GM19324 (cell line): ENCODE results near the gene PPP1R1B.

Source experiments
- ATAC-seq: cut with Tn5 transposase; IDR thresholded peaks from one replicate; pipeline ENCODE4 v1.9.1; 2021; ENCODE audit warnings: mild to moderate bottlenecking, moderate library complexity; ENCODE audit not compliant: unreplicated experiment, low FRiP score

Gene PPP1R1B

GRCh38 chr17:39614545-39615157 lies 12.1 kb upstream of the PPP1R1B start:
- ATAC-seq = no peak

- ATAC-seq = no peak
Measured at GRCh38 chr17:39615434-39615833, 11.3 kb upstream of the PPP1R1B start.

- ATAC-seq = no peak
Measured at GRCh38 chr17:39617100-39617445, 9.7 kb upstream of the PPP1R1B start.

GRCh38 chr17:39617446-39618245 lies 9.1 kb upstream of the PPP1R1B start:
- no peak for ATAC-seq

GRCh38 chr17:39618246-39618913 lies 8.4 kb upstream of the PPP1R1B start:
- no peak for ATAC-seq

GRCh38 chr17:39618956-39619785 lies 7.6 kb upstream of the PPP1R1B start:
- no peak for ATAC-seq

- no peak for ATAC-seq
Measured at GRCh38 chr17:39619786-39620101, 7.0 kb upstream of the PPP1R1B start.

- ATAC-seq = peak; percentile 63
Measured at GRCh38 chr17:39621523-39622379, 5.0 kb upstream of the PPP1R1B start.

GRCh38 chr17:39622380-39623006 lies 4.3 kb upstream of the PPP1R1B start:
- ATAC-seq = no peak

GRCh38 chr17:39623356-39623950 lies 3.3 kb upstream of the PPP1R1B start:
- no peak for ATAC-seq

- no peak for ATAC-seq
Measured at GRCh38 chr17:39624313-39624712, 2.4 kb upstream of the PPP1R1B start.

GRCh38 chr17:39625198-39625785 lies 1.5 kb upstream of the PPP1R1B start:
- no peak for ATAC-seq

- ATAC-seq = no peak
Measured at GRCh38 chr17:39627047-39627711, 427 bp downstream of the PPP1R1B start.

- no peak for ATAC-seq
Measured at GRCh38 chr17:39627712-39628516, 1.2 kb downstream of the PPP1R1B start.

GRCh38 chr17:39628655-39629493 lies 2.1 kb downstream of the PPP1R1B start:
- ATAC-seq = no peak

- ATAC-seq = no peak
Measured at GRCh38 chr17:39629494-39629880, 2.7 kb downstream of the PPP1R1B start.

GRCh38 chr17:39629898-39630297 lies 3.1 kb downstream of the PPP1R1B start:
- no peak for ATAC-seq
